ENCODE data around the gene AIRE. TPM values are rescaled to one million over a fixed set of nuclear protein-coding genes. Genes with fewer than 3 reads are reported as not detected.
A peak's percentile ranks its signal among the peaks of the same experiment; 100 is the strongest.

Gene AIRE
- total RNA-seq, 2 donors from 2014 or later, result not detected

- Mint-ChIP-seq H3K27ac (no peak overlapping the region), H3K9me3 (no peaks in the 10 kb centered on the region), H3K36me3 (peaks cover 0 to 13% of the 10 kb centered on the region in 2 donors)
- DNase-seq (ENCODE audit: low spot score in 2 of 2), result no peak
- no peak for ATAC-seq
Measured at GRCh38 chr21:44312089-44312488, 26.4 kb downstream of the AIRE start.

- DNase-seq (ENCODE audit: low spot score in 2 of 2), result no peak
- ATAC-seq, result no peak
- Mint-ChIP-seq H3K27ac (no peak overlapping the region), H3K9me3 (no peaks in the 10 kb centered on the region), H3K36me3 (peaks cover 0 to 11% of the 10 kb centered on the region in 2 donors)
Measured at GRCh38 chr21:44312716-44313115, 27.0 kb downstream of the AIRE start.

- H3K36me3 Mint-ChIP-seq, result peaks cover 0 to 7% of the 10 kb centered on the region in 2 donors
- peak overlapping the region; percentile 46 to 60 for H3K27ac Mint-ChIP-seq
- DNase-seq (ENCODE audit: low spot score in 2 of 2) (no peak), ATAC-seq (no peak)
- H3K9me3 Mint-ChIP-seq, result no peaks in the 10 kb centered on the region
Measured at GRCh38 chr21:44313451-44313850, 27.8 kb downstream of the AIRE start.

GRCh38 chr21:44314128-44314527 is 28.5 kb downstream of the AIRE start:
- Mint-ChIP-seq H3K27ac (peak overlapping the region in 1 of 2 donors; percentile 46), H3K36me3 (peaks cover 0 to 7% of the 10 kb centered on the region in 2 donors), H3K9me3 (no peaks in the 10 kb centered on the region)
- DNase-seq (ENCODE audit: low spot score in 2 of 2), result no peak
- no peak for ATAC-seq

GRCh38 chr21:44314561-44314960 is 28.9 kb downstream of the AIRE start:
- Mint-ChIP-seq H3K9me3 (no peaks in the 10 kb centered on the region), H3K36me3 (peaks cover 0 to 7% of the 10 kb centered on the region in 2 donors), H3K27ac (peak overlapping the region in 1 of 2 donors; percentile 46)
- DNase-seq (ENCODE audit: low spot score in 2 of 2), result no peak
- ATAC-seq, result no peak

- H3K9me3 Mint-ChIP-seq, result no peaks in the 10 kb centered on the region
- peaks cover 0 to 7% of the 10 kb centered on the region in 2 donors for H3K36me3 Mint-ChIP-seq
- no peak for ATAC-seq
- H3K27ac Mint-ChIP-seq, result peak overlapping the region in 1 of 2 donors; percentile 62
- no peak for DNase-seq (ENCODE audit: low spot score in 2 of 2)
Measured at GRCh38 chr21:44315691-44316203, 30.1 kb downstream of the AIRE start.

GRCh38 chr21:44316277-44316900 is 30.7 kb downstream of the AIRE start:
- Mint-ChIP-seq H3K27ac (peak overlapping the region in 1 of 2 donors; percentile 62), H3K36me3 (peaks cover 0 to under 1% of the 10 kb centered on the region in 2 donors), H3K9me3 (no peaks in the 10 kb centered on the region)
- DNase-seq (ENCODE audit: low spot score in 2 of 2), result no peak
- no peak for ATAC-seq

- DNase-seq (ENCODE audit: low spot score in 2 of 2) (no peak), ATAC-seq (no peak)
- Mint-ChIP-seq H3K36me3 (no peaks in the 10 kb centered on the region), H3K9me3 (no peaks in the 10 kb centered on the region), H3K27ac (no peak overlapping the region)
Measured at GRCh38 chr21:44317241-44317782, 31.6 kb downstream of the AIRE start.

GRCh38 chr21:44317871-44318270 is 32.2 kb downstream of the AIRE start:
- ATAC-seq (no peak), DNase-seq (ENCODE audit: low spot score in 2 of 2) (no peak)
- no peaks in the 10 kb centered on the region for H3K9me3 Mint-ChIP-seq
- H3K27ac Mint-ChIP-seq, result no peak overlapping the region
- no peaks in the 10 kb centered on the region for H3K36me3 Mint-ChIP-seq

GRCh38 chr21:44318489-44319285 is 33.0 kb downstream of the AIRE start:
- peak; percentile 2 to 6 for ATAC-seq
- H3K36me3 Mint-ChIP-seq, result no peaks in the 10 kb centered on the region
- no peak overlapping the region for H3K27ac Mint-ChIP-seq
- H3K9me3 Mint-ChIP-seq, result no peaks in the 10 kb centered on the region
- no peak for DNase-seq (ENCODE audit: low spot score in 2 of 2)

- H3K9me3 Mint-ChIP-seq, result no peaks in the 10 kb centered on the region
- no peaks in the 10 kb centered on the region for H3K36me3 Mint-ChIP-seq
Measured at GRCh38 chr21:44319407-44320065, 33.9 kb downstream of the AIRE start.

GRCh38 chr21:44320847-44321246 is 35.2 kb downstream of the AIRE start:
- no peaks in the 10 kb centered on the region for H3K36me3 Mint-ChIP-seq
- ATAC-seq (no peak), DNase-seq (ENCODE audit: low spot score in 2 of 2) (no peak)
- no peaks in the 10 kb centered on the region for H3K9me3 Mint-ChIP-seq
- no peak overlapping the region for H3K27ac Mint-ChIP-seq

More at GRCh38 chr21:44319407-44320065, 33.9 kb downstream of the AIRE start:
- H3K27ac Mint-ChIP-seq, result no peak overlapping the region
- no peak for ATAC-seq
- no peak for DNase-seq (ENCODE audit: low spot score in 2 of 2)

GRCh38 chr21:44321846-44322450 is 36.3 kb downstream of the AIRE start:
- DNase-seq (ENCODE audit: low spot score in 2 of 2) (no peak), ATAC-seq (no peak)
- Mint-ChIP-seq H3K36me3 (no peaks in the 10 kb centered on the region), H3K27ac (peak overlapping the region; percentile 48 to 77), H3K9me3 (no peaks in the 10 kb centered on the region)

GRCh38 chr21:44322621-44323325 is 37.1 kb downstream of the AIRE start:
- no peaks in the 10 kb centered on the region for H3K36me3 Mint-ChIP-seq
- DNase-seq (ENCODE audit: low spot score in 2 of 2), result no peak
- ATAC-seq, result no peak
- no peaks in the 10 kb centered on the region for H3K9me3 Mint-ChIP-seq
- peak overlapping the region; percentile 17 to 79 for H3K27ac Mint-ChIP-seq

- DNase-seq (ENCODE audit: low spot score in 2 of 2) (no peak), ATAC-seq (no peak)
- H3K9me3 Mint-ChIP-seq, result no peaks in the 10 kb centered on the region
- H3K36me3 Mint-ChIP-seq, result no peaks in the 10 kb centered on the region
- peak overlapping the region in 1 of 2 donors; percentile 79 for H3K27ac Mint-ChIP-seq
Measured at GRCh38 chr21:44323591-44323990, 37.9 kb downstream of the AIRE start.
